HS-5 (cell line): ENCODE results near the gene ADGRL1.

Experiments
- DNase-seq: peaks from one replicate; pipeline ENCODE4 v3.0.0-alpha.2; 2012; ENCODE audit warnings: low read depth

Gene ADGRL1

DNA sequence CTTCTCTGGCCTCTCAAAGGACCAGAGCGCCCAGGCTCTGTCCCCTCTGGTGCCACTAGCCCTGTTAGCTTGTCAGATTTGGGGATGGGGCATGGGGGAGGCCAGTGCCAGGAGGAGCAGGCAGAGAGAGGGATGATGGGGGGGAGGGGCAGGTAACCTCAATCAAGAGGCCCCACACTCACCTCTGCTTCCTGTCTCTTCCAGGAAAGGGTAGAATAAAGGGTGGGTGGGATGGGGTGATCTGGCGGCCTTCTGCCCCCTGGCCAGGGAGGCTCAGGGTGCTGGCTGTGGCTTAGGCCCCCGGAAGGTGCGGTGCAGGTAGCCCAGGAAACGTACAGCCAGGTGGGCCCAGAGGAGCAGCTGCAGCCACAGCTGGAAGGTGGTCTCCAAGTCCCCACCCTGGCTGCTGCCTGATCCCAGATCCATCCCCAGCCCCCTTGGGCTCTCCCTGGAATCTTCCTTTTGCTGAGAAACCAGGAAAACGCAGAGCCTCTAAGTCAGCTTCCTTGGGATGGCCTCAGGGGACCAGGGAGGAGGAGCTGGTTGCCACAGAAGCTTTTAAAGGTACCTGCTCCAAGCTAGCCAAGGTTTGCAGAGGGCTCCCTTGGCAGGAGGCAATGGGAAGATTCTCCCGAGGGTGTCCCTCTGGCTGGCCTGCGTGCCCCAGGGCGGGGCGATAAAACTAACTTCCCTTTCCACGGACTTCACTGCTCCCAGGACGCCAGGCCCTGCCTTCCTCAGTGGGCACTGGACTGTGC is 93.7 kb downstream of the ADGRL1 start:
- DNase-seq, result no peak

DNA sequence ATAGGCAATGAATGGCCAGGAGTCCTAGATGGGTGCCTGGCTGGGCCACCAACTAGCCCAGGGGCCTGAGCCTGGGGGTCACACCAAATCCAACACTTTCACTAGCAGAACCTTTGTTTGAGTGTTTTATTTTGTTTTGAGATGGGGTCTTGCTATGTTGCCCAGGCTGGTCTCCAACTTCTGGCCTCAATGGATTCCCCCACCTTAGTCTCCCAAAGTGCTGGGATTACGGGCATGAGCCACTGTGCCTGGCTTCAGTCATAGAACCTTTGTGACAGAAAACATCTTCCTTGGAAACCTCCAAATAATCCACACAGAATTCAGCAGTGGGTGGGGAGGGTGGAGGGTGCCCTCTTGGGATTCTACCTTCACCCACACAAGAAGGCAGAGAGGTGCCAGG is 94.5 kb downstream of the ADGRL1 start:
- no peak for DNase-seq

DNA sequence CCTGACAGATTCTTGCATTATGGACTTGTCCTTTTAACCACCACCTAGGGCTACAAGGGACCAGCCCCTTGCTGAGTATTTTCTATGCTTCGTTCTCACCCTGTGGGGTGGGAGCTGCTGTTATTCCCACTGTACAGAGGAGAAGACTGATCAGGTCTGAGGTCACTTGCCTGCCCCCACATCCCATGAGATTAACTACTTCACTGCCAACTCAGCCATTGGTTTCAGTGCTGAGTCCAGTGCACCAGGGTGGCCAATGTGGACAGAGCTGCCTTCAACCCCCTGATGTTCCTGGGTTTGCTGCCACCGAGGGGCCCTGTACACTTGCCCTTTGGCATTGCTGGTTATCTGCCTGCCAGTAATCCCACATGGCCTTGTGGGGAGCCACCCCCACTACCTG is 95.3 kb downstream of the ADGRL1 start:
- DNase-seq, result no peak

DNA sequence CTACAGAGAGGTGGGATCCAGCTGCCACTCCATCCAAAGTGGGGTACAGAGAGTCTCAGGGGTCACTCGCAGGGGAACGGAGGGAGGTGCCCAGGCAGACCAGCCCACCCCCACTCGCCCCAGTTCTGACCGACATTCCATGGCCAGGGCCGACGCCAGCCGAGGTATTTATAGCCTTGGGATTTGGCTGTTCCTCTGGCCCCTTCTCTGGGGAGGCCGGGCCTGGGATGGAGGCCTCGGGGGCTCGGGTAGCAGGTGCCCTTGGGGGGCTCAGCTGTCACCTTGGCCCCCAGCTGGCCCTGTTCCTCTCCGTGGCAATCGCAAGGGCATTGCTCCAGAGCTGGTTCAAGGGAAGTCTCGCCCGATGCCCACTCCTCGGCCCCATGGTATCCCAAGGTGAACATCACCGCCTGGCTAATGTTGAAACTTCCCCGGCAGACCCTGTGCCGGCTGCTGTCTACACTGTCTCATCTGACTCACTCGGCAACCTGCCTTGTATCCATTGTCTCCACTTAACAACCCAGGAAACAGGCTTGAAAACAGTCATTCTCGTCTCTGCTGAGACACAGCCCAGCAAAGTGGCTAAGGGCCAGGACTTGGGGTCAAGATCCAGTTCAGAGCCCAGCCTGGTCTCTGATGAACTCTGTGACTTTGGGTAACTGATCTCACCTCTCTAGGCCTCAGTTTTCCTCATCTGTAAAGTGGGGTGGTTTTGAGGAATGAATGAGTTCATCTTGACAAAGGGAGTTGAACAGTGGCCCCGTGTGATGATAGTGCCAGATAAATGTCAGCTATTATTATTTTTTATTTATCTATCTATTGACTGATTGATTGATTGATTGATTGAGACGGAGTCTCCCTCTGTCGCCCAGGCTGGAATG is 98.1 kb downstream of the ADGRL1 start:
- no peak for DNase-seq

DNA sequence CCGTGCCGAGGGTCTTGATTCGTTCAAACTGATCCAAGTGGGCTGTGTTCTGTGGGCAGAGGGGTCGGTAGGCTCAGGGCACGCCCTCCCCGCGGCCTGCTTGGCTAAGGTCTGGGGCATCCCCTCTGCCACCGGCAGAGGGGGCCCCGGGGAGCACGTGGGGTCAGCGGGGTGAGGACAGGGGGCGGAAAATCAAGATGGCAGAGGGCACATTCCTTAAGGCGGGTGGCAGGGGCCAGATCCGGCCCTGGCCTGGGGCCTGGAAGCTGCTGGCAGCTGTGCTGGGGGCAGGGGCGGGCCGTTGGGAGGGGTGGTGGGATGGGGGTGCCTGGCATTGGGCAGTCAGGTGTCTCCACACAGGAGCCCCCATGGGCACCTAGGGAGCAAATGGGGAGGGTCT is 99.1 kb downstream of the ADGRL1 start:
- no peak for DNase-seq

DNA sequence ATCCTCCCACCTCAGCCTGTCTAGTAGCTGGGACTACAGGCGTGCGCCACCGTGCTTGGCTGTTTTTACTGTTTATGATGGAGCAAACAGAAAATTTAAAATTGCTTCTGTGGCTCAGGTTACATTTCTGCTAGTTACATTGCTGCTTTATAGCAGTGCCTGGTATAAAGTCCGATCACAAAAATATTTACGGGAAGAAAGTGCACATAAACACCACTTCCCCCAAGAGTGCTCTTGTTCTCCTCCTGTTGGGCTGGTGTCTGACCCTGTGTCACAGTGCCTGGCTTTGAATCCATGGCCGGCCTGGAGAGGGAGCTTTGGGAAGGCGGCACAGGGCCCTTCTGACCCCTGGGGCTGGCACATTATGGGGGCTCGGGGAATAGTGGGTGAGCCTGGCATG is 100.3 kb downstream of the ADGRL1 start:
- DNase-seq, result no peak

DNA sequence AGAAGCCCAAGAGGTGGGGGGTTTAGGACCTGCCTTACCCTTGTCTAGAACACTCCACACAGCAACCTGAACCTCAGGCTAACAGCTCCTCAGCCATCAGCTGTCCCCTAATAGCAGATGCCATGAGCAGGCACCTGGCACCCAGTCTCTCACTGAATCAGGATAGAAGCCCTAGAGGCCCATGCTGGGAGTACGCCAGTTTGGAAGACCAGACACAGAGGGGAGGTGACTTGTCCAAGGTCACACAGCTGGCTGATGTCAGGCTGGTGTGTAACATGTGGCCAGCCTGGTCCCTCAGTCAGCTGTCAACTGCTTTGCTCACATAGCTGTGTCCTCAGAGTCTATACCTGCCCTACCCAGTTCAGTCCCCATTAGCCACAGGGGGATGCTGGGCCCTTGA is 102.7 kb downstream of the ADGRL1 start:
- no peak for DNase-seq

DNA sequence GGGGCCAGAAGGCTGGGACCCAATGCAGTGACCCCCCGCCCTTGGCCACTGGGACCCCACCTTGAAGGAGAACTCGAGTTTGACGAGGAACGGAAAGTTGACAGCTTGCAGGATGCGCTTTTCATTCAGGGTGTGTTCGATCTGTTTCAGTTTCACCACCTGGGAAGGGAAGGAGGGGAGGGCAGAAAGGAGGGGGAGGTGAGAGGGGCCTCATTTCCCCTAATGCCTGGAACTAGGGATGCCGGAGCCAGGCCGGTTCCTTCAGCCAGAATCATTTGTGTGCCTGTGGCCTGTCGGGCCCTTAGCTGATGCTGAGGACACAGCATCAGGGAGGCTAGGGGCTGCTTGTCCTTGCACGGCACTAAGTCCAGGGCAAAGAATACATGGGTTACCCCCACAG is 103.2 kb downstream of the ADGRL1 start:
- no peak for DNase-seq

DNA sequence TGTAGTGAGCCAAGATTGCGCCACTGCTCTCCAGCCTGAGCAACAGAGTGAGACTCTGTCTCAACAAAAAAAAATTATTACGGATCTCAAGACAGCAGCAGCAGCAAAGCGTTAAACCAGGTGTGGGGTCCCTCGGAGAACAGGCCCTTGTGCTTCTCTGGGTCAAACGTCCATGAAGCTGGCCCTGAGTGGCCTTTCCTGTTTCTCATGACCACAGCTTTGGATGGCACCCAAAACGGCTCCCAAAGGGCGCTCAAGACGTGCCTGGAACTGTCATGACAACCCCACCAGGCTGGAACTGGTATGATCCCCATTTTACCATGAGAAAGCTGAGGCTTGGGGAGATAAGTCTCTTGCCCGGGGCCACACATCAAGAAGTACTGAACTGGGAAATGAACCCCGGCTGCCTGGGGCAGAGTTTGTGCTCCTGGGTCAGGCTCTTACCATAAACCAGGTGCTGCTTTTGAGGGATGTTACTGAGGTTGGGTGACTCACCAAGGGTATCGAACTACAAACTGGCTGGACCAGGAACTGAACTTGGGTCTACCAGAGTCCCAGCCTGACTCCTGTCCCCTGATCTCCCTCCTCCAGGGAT is 103.8 kb downstream of the ADGRL1 start:
- DNase-seq, result no peak

DNA sequence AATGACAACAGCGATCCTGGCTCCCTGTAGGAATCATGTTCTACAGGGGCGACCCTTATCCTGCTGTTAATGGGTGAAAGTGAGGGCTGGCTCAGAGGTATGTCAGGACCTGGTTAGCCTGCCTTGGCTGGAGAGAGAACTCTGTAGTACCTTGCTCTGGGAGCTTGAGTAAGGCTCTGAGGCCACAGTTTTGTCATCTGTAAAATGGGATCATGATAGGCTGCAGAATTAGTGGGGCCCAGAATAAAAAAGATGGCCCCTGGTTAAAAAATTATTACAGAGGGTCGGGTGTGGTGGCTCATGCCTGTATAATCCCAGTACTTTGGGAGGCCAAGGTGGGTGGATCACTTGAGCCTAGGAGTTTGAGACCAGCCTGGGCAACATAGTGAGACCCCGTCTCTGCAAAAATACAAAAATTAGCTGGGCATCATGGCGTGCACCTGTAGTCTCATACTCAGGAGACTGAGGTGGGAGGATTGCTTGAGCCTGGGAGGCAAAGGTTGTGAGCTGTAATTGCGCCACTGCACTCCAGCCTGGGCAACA is 104.9 kb downstream of the ADGRL1 start:
- no peak for DNase-seq
